GM12878 (cell line): ENCODE data around the gene NAP1L5. TPM values are rescaled to one million over a fixed set of nuclear protein-coding genes. Genes with fewer than 3 reads are reported as not detected.

Experiments
- ATAC-seq: fragments of 200-7000 bp; cut with Tn5 transposase; 3 replicates; pipeline ENCODE4 v1.9.1; 2020; ENCODE audit warnings: mild to moderate bottlenecking, moderate library complexity
- BruUV-seq: library from RNA; stranded (reverse); fragments of 400-500 nt; replicated peaks from 2 replicates; lab custom pipeline; 2021; lab: Mats Ljungman, UMichigan
- CTCF ChIA-PET: fragments of 300-600 bp; sonication (Branson Sonifier 250); formaldehyde crosslinking; extraction: SDS; loops from one replicate; lab custom pipeline; 2021; ENCODE audit warnings: inconsistent platforms; lab: Yijun Ruan, JAX
- POLR2A ChIA-PET: fragments of 350-600 bp; formaldehyde crosslinking; extraction: SDS; loops from one replicate; lab custom pipeline; 2021; ENCODE audit warnings: inconsistent platforms; lab: Charles Lee
- RAD21 ChIA-PET: fragments of 300-600 bp; sonication (Branson Sonifier 250); formaldehyde crosslinking; loops from one replicate; lab custom pipeline; 2023; ENCODE audit warnings: antibody characterized with exemption; ENCODE audit not compliant: unreplicated experiment; lab: Charles Lee
- SMC1A ChIA-PET: fragments of 300-600 bp; sonication (Branson Sonifier 250); formaldehyde crosslinking; loops from one replicate; lab custom pipeline; 2023; ENCODE audit not compliant: unreplicated experiment, uncharacterized antibody; lab: Charles Lee
- DNase-seq: peaks from one replicate; pipeline ENCODE4 v3.0.0-alpha.2; 2011; ENCODE audit warnings: low read depth, low spot score
- FAIRE-seq: peaks from 3 replicates; lab custom pipeline; 2011; peaks lifted over from hg19 to GRCh38; lab: Jason Lieb, UNC
- H2AFZ ChIP-seq: 2 replicates; pipeline ENCODE4 v1.6.0; 2011; ENCODE audit warnings: low read depth, low read length, control low read depth; ENCODE audit not compliant: control insufficient read depth
- H3K27ac ChIP-seq: 2 replicates; pipeline ENCODE4 v1.5.1; 2011; ENCODE audit warnings: control low read depth; ENCODE audit not compliant: control insufficient read depth, insufficient read depth
- H3K27me3 ChIP-seq, 2 experiments: replicated peaks in 1 of 2; 2 replicates each; pipeline versions ENCODE4 v1.6.0 to v1.6.1; 2011; ENCODE audit warnings: low read length in 1 of 2; ENCODE audit not compliant: control insufficient read depth in 2 of 2, insufficient read depth in 2 of 2
- H3K36me3 ChIP-seq, 2 experiments: 2 replicates each; pipeline ENCODE4 v1.5.1; 2011; ENCODE audit warnings: low read length in 1 of 2; ENCODE audit not compliant: control insufficient read depth in 2 of 2, insufficient read depth in 2 of 2
- H3K4me1 ChIP-seq: 2 replicates; pipeline ENCODE4 v1.6.1; 2011; ENCODE audit warnings: mild to moderate bottlenecking, low read length, moderate library complexity, mixed read lengths; ENCODE audit not compliant: control insufficient read depth, insufficient read depth
- H3K4me2 ChIP-seq: 2 replicates; pipeline ENCODE4 v1.6.0; 2011; ENCODE audit warnings: control low read depth; ENCODE audit not compliant: control insufficient read depth, insufficient read depth
- H3K4me3 ChIP-seq: fragments of 200-600 bp; sonication (generic); 2 replicates; pipeline ENCODE4 v1.5.1; 2016
- H3K79me2 ChIP-seq: 2 replicates; pipeline ENCODE4 v1.6.0; 2011; ENCODE audit warnings: low read length; ENCODE audit not compliant: control insufficient read depth, insufficient read depth
- H3K9ac ChIP-seq: 2 replicates; pipeline ENCODE4 v1.8.0; 2011; ENCODE audit warnings: low read length, control low read depth, mixed read lengths; ENCODE audit not compliant: control insufficient read depth, insufficient read depth
- H3K9me3 ChIP-seq: replicated peaks from 3 replicates; pipeline ENCODE4 v1.5.1; 2011; ENCODE audit warnings: mild to moderate bottlenecking, low read length; ENCODE audit not compliant: control insufficient read depth, insufficient read depth
- H4K20me1 ChIP-seq: 2 replicates; pipeline ENCODE4 v1.6.0; 2011; ENCODE audit not compliant: control insufficient read depth, insufficient read depth
- BMI1 ChIP-seq: fragments of 450-650 bp; IDR thresholded peaks from 2 replicates; pipeline ENCODE4 v1.6.1; 2016; ENCODE audit warnings: mild to moderate bottlenecking, moderate library complexity, borderline replicate concordance
- DPF2 ChIP-seq: fragments of 450-650 bp; IDR thresholded peaks from 2 replicates; pipeline ENCODE4 v1.6.1; 2017; ENCODE audit warnings: mild to moderate bottlenecking
- EGR1 ChIP-seq, 2 experiments: IDR thresholded peaks; 1 replicate in 1 of 2; 2 replicates in 1 of 2; pipeline ENCODE4 v1.6.1; 2011 to 2012; ENCODE audit warnings: low read depth in 2 of 2, low read length in 2 of 2, borderline replicate concordance in 1 of 2, mild to moderate bottlenecking in 1 of 2, moderate library complexity in 1 of 2
- KDM1A ChIP-seq: fragments of 200-600 bp; sonication (generic); IDR thresholded peaks from 2 replicates; pipeline ENCODE4 v1.6.1; 2016; ENCODE audit warnings: borderline replicate concordance
- KLF5 ChIP-seq: fragments of 450-650 bp; IDR thresholded peaks from 2 replicates; pipeline ENCODE4 v1.6.1; 2014; ENCODE audit warnings: mild to moderate bottlenecking; ENCODE audit not compliant: partially characterized antibody
- SMC3 ChIP-seq: IDR thresholded peaks from 2 replicates; pipeline ENCODE4 v1.6.1; 2011; ENCODE audit warnings: low read length, improper control_type of control experiment, borderline replicate concordance
- WRNIP1 ChIP-seq: IDR thresholded peaks from 2 replicates; pipeline ENCODE4 v1.6.1; 2011; ENCODE audit warnings: low read depth, low read length, improper control_type of control experiment, borderline replicate concordance
- ZSCAN29 ChIP-seq: fragments of 450-650 bp; IDR thresholded peaks from 2 replicates; pipeline ENCODE4 v1.6.1; 2017; ENCODE audit warnings: mild to moderate bottlenecking, moderate library complexity
- WGBS: methylation state at CpG from one replicate; pipeline ENCODE4 v1.1.6; 2016; ENCODE audit warnings: low lambda C conversion rate; ENCODE audit not compliant: insufficient replicate concordance, insufficient coverage; ENCODE audit errors: missing lambda C conversion rate; 5-methylcytosine and 5-hydroxymethylcytosine counted together
- in situ Hi-C: fragments of 300-500 bp; cut with MboI; formaldehyde crosslinking; loops from 9 replicates; pipeline ENCODE4 v1.14.3; 2018; ENCODE audit warnings: mixed read lengths
- intact Hi-C: fragments of 100-400 bp; cut with micrococcal nuclease; formaldehyde crosslinking; loops from one replicate; pipeline ENCODE4 v1.14.2; 2022; ENCODE audit not compliant: unreplicated experiment
- polyA plus RNA-seq, 11 experiments: library from polyadenylated mRNA; depleted of rRNA in 4 of 11; unstranded in 6 of 11; stranded (reverse) in 5 of 11; fragments of >200 nt; fragmentation: Nextera tagmentation in 4 of 11; fragmentation: Illumina TruSeq in 1 of 11; extraction: Ambion mirVana in 4 of 11; extraction: Trizol in 1 of 11; gene quantifications; 1 replicate in 1 of 11; 2 replicates in 10 of 11; pipeline versions ENCODE4 v1.2.1 to v1.2.3, GENCODE V29; 2011 to 2016; ENCODE audit warnings: inconsistent platforms in 2 of 11, missing spikeins in 2 of 11, low read depth in 1 of 11
- small RNA-seq: library from RNA; depleted of rRNA; stranded (forward); fragments of <200 nt; gene quantifications from one replicate; pipeline ENCODE3, GENCODE V24; 2014
- total RNA-seq, 4 experiments: library from RNA; depleted of rRNA in 3 of 4; stranded (reverse); fragments of >200 nt in 3 of 4; fragmentation: Illumina TruSeq in 1 of 4; extraction: Trizol in 1 of 4; gene quantifications; 2 replicates each; pipeline versions ENCODE4 v1.2.1 to v1.2.3, GENCODE V29; 2013 to 2021
- TF ChIP-seq, protein P1 (sequence below): IDR thresholded peaks from 2 replicates; pipeline ENCODE4 v1.6.1; 2012; ENCODE audit warnings: mild to moderate bottlenecking, low read depth, low read length

The NAP1L5 gene
- total and polyA plus RNA-seq, 10 of the 15 experiments (the other 5 are each of a cell fraction or from before 2014, with no cell fraction given), result 2.1 to 5.3 (median 3.7) TPM

DNA sequence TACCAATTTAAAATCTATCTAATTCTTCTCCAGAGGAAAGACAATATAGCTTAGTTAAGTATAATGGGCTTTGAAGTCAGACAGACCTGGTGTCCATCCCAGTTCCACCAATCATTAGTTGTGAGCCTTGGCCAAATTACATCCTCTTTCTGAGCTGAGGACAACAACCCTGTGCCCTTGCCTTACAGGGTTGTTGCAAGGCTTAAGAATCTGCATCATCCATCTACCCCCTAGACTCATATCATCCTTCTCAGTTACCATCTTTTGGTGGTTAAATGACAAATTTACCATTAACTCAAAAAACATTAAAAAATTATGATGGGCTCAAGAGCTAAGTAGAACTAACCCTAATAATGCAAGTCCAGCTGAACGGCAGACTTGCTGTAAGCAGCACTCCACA, 51.6 kb downstream of the NAP1L5 start:
- intact Hi-C loops (no loop called here), in situ Hi-C loops (no loop called here)
- no peak overlapping the region for H3K4me3 ChIP-seq
- 100% methylated on average over 1 of the region's 1 CpG for WGBS
- H3K4me2 ChIP-seq, result no peak overlapping the region
- no peak overlapping the region for H3K9ac ChIP-seq
- POLR2A ChIA-PET, result no interaction called here
- H3K9me3 ChIP-seq, result no peaks in the 10 kb centered on the region
- H3K79me2 ChIP-seq, result no peaks in the 10 kb centered on the region
- no peaks in the 10 kb centered on the region for H4K20me1 ChIP-seq
- no peaks in the 10 kb centered on the region for H3K36me3 ChIP-seq
- SMC1A ChIA-PET, result interaction anchor here (1.5 kb wide), 1 partner anchor 17 kb away, joined by 3 read pairs; no protein-coding TSS in a partner anchor
- RAD21 ChIA-PET, result no interaction called here
- CTCF ChIA-PET, result no interaction called here
- TF ChIP-seq ZSCAN29 (no peak), KLF5 (no peak), BMI1 (no peak), DPF2 (no peak), WRNIP1 (no peak), EGR1 (IDR thresholded peaks at IDR 0.05; ENCODE audit: borderline replicate concordance in 1 of 2, low read depth in 2 of 2, low read length in 2 of 2) (no peak), KDM1A (no peak), SMC3 (no peak)
- TF ChIP-seq, protein P1, sequence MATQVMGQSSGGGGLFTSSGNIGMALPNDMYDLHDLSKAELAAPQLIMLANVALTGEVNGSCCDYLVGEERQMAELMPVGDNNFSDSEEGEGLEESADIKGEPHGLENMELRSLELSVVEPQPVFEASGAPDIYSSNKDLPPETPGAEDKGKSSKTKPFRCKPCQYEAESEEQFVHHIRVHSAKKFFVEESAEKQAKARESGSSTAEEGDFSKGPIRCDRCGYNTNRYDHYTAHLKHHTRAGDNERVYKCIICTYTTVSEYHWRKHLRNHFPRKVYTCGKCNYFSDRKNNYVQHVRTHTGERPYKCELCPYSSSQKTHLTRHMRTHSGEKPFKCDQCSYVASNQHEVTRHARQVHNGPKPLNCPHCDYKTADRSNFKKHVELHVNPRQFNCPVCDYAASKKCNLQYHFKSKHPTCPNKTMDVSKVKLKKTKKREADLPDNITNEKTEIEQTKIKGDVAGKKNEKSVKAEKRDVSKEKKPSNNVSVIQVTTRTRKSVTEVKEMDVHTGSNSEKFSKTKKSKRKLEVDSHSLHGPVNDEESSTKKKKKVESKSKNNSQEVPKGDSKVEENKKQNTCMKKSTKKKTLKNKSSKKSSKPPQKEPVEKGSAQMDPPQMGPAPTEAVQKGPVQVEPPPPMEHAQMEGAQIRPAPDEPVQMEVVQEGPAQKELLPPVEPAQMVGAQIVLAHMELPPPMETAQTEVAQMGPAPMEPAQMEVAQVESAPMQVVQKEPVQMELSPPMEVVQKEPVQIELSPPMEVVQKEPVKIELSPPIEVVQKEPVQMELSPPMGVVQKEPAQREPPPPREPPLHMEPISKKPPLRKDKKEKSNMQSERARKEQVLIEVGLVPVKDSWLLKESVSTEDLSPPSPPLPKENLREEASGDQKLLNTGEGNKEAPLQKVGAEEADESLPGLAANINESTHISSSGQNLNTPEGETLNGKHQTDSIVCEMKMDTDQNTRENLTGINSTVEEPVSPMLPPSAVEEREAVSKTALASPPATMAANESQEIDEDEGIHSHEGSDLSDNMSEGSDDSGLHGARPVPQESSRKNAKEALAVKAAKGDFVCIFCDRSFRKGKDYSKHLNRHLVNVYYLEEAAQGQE, result no peak
- H3K27ac ChIP-seq, result no peak overlapping the region
- BruUV-seq, result no TSS peak
- DNase-seq (no peak), FAIRE-seq (no peak), ATAC-seq (no peak)
- no peak overlapping the region for H2AFZ ChIP-seq
- H3K4me1 ChIP-seq, result no peaks in the 10 kb centered on the region
- no peaks in the 10 kb centered on the region for H3K27me3 ChIP-seq

Small RNA genes within 50 kb of the gene (small RNA-seq; reads per million reads assigned to genes)
- gene RF02115 (not detected), gene RNU6-33P (not detected)

Other genes starting within 250 kb of the NAP1L5 start
- 25.5 and 33.6 TPM in 2 replicates for gene HERC5, start 240.7 kb downstream of the NAP1L5 start, total RNA-seq (2014; rRNA removed)
- gene HERC5, start 240.7 kb downstream of the NAP1L5 start, total RNA-seq (2014; rRNA removed; fragmentation: Illumina TruSeq; extraction: Trizol), result 32.6 and 34.7 TPM in 2 replicates
- gene HERC5, start 240.7 kb downstream of the NAP1L5 start, total RNA-seq (2021), result 20.0 and 22.5 TPM in 2 replicates
- gene HERC5, start 240.7 kb downstream of the NAP1L5 start, polyA plus RNA-seq (2011; rRNA removed), result 60.7 and 110 TPM in 2 replicates
- 28.6 and 38.1 TPM in 2 replicates for gene HERC5, start 240.7 kb downstream of the NAP1L5 start, polyA plus RNA-seq (2014; fragmentation: Illumina TruSeq; extraction: Trizol)
- 10 to 100 TPM; 12.5 to 18.6 TPM for gene HERC5, start 240.7 kb downstream of the NAP1L5 start, polyA plus RNA-seq (2014; fragmentation: Nextera tagmentation; extraction: Ambion mirVana)
- gene HERC5, start 240.7 kb downstream of the NAP1L5 start, polyA plus RNA-seq (2014; rRNA removed), result 14.7 and 19.2 TPM in 2 replicates
- 10 to 100 TPM; 24.7 to 27.9 TPM for gene HERC5, start 240.7 kb downstream of the NAP1L5 start, polyA plus RNA-seq (2016; fragmentation: Nextera tagmentation; extraction: Ambion mirVana)
- 93.7 and 95.8 TPM in 2 replicates for gene PYURF, start 174.1 kb downstream of the NAP1L5 start, total RNA-seq (2014; rRNA removed)
- gene PYURF, start 174.1 kb downstream of the NAP1L5 start, total RNA-seq (2014; rRNA removed; fragmentation: Illumina TruSeq; extraction: Trizol), result 55.7 and 57.6 TPM in 2 replicates
- 60.3 and 63.4 TPM in 2 replicates for gene PYURF, start 174.1 kb downstream of the NAP1L5 start, total RNA-seq (2021)
- 99.9 and 144 TPM in 2 replicates for gene PYURF, start 174.1 kb downstream of the NAP1L5 start, polyA plus RNA-seq (2011; rRNA removed)
- 58.7 and 65.6 TPM in 2 replicates for gene PYURF, start 174.1 kb downstream of the NAP1L5 start, polyA plus RNA-seq (2014; fragmentation: Illumina TruSeq; extraction: Trizol)
- 10 to 100 TPM; 16.7 to 58.1 TPM for gene PYURF, start 174.1 kb downstream of the NAP1L5 start, polyA plus RNA-seq (2014; fragmentation: Nextera tagmentation; extraction: Ambion mirVana)
- 122 and 127 TPM in 2 replicates for gene PYURF, start 174.1 kb downstream of the NAP1L5 start, polyA plus RNA-seq (2014; rRNA removed)
- gene PYURF, start 174.1 kb downstream of the NAP1L5 start, polyA plus RNA-seq (2016; fragmentation: Nextera tagmentation; extraction: Ambion mirVana), result 100 to 1,000 TPM; 174 to 181 TPM
- 1.9 and 2.4 TPM in 2 replicates for gene HERC3, start 105.3 kb downstream of the NAP1L5 start, total RNA-seq (2014; rRNA removed)
- 2.7 and 3.0 TPM in 2 replicates for gene HERC3, start 105.3 kb downstream of the NAP1L5 start, total RNA-seq (2014; rRNA removed; fragmentation: Illumina TruSeq; extraction: Trizol)
- 4.5 and 5.5 TPM in 2 replicates for gene HERC3, start 105.3 kb downstream of the NAP1L5 start, total RNA-seq (2021)
- 18.2 and 22.9 TPM in 2 replicates for gene HERC3, start 105.3 kb downstream of the NAP1L5 start, polyA plus RNA-seq (2011; rRNA removed)
- gene HERC3, start 105.3 kb downstream of the NAP1L5 start, polyA plus RNA-seq (2014; fragmentation: Illumina TruSeq; extraction: Trizol), result 3.9 and 4.6 TPM in 2 replicates
- gene HERC3, start 105.3 kb downstream of the NAP1L5 start, polyA plus RNA-seq (2014; fragmentation: Nextera tagmentation; extraction: Ambion mirVana), result under 1 TPM; 0.52 to 0.82 TPM
- gene HERC3, start 105.3 kb downstream of the NAP1L5 start, polyA plus RNA-seq (2014; rRNA removed), result 2.5 and 2.8 TPM in 2 replicates
- 1 to 10 TPM; 2.6 to 2.9 TPM for gene HERC3, start 105.3 kb downstream of the NAP1L5 start, polyA plus RNA-seq (2016; fragmentation: Nextera tagmentation; extraction: Ambion mirVana)